T-cell (primary cell): Measurements from ENCODE around the gene ALX3. TPM values are rescaled to one million over a fixed set of nuclear protein-coding genes. Genes with fewer than 3 reads are reported as not detected.

Experiments
- ATAC-seq, 4 experiments: fragments of 200-7000 bp in 3 of 4; fragments of 150-1000 bp in 1 of 4; cut with Tn5 transposase; replicated peaks in 1 of 4; 1 replicate in 3 of 4; 2 replicates in 1 of 4; pipeline ENCODE4 v1.10.0; 2021; ENCODE audit warnings: moderate library complexity in 3 of 4, mild to moderate bottlenecking in 2 of 4, moderate number of reproducible peaks in 1 of 4
- CTCF ChIA-PET, 2 donors: fragments of 300-600 bp; sonication (Branson Sonifier 250); formaldehyde crosslinking; loops; one replicate each; lab custom pipeline; 2022; ENCODE audit warnings: antibody characterized with exemption in 2 of 2; lab: Charles Lee
- POLR2A ChIA-PET, 2 donors: fragments of 300-600 bp; sonication (Branson Sonifier 250); formaldehyde crosslinking; loops; one replicate each; lab custom pipeline; 2022; ENCODE audit warnings: antibody characterized with exemption in 2 of 2; lab: Charles Lee
- DNase-seq, 35 experiments: peaks; one replicate each; pipeline versions ENCODE4 v3.0.0 to v3.0.0-alpha.2; 2013 to 2023
- H3K27ac ChIP-seq: one replicate; pipeline ENCODE4 v1.5.1; 2013; ENCODE audit warnings: low read length
- H3K27me3 ChIP-seq, 2 experiments: replicated peaks in 1 of 2; 1 replicate in 1 of 2; 2 replicates in 1 of 2; pipeline versions ENCODE4 v1.6.1 to v1.7.0; 2013; ENCODE audit warnings: low read length in 1 of 2, mixed read lengths in 1 of 2; ENCODE audit not compliant: control insufficient read depth in 2 of 2, insufficient read depth in 2 of 2; ENCODE audit errors: extremely low read depth in 1 of 2
- H3K36me3 ChIP-seq, 2 donors: 1 replicate in 1 of 2; 2 replicates in 1 of 2; pipeline versions ENCODE4 v1.6.1 to v1.7.0; 2013; ENCODE audit warnings: low read length in 1 of 2; ENCODE audit not compliant: control insufficient read depth in 2 of 2, insufficient read depth in 1 of 2; ENCODE audit errors: extremely low read depth in 1 of 2
- H3K4me1 ChIP-seq, 2 experiments: 1 replicate in 1 of 2; 2 replicates in 1 of 2; pipeline versions ENCODE4 v1.6.1 to v1.7.0; 2013; ENCODE audit warnings: low read length in 2 of 2, mixed read lengths in 1 of 2; ENCODE audit not compliant: insufficient read depth in 2 of 2, control insufficient read depth in 1 of 2; ENCODE audit errors: extremely low read depth in 1 of 2
- H3K4me3 ChIP-seq, 2 donors: 1 replicate in 1 of 2; 2 replicates in 1 of 2; pipeline versions ENCODE4 v1.5.1 to v1.7.0; 2013; ENCODE audit warnings: mild to moderate bottlenecking in 2 of 2, low read length in 1 of 2, moderate library complexity in 1 of 2; ENCODE audit not compliant: control insufficient read depth in 1 of 2; ENCODE audit errors: extremely low read depth in 1 of 2
- H3K9me3 ChIP-seq: 2 replicates; pipeline ENCODE4 v1.7.0; 2013
- H3K27ac Mint-ChIP-seq, 2 donors: one replicate each; pipeline ENCODE4 v1.8.0; 2020 to 2021; ENCODE audit warnings: mild to moderate bottlenecking in 2 of 2, mixed read lengths in 2 of 2
- H3K27me3 Mint-ChIP-seq, 2 donors: one replicate each; pipeline ENCODE4 v1.8.0; 2021 to 2022; ENCODE audit warnings: mixed read lengths in 2 of 2
- H3K36me3 Mint-ChIP-seq: one replicate; pipeline ENCODE4 v1.8.0; 2021; ENCODE audit warnings: mixed read lengths
- H3K4me1 Mint-ChIP-seq, 3 donors: one replicate each; pipeline ENCODE4 v1.8.0; 2020 to 2022; ENCODE audit warnings: mixed read lengths in 3 of 3, mild to moderate bottlenecking in 1 of 3
- H3K4me3 Mint-ChIP-seq, 3 donors: one replicate each; pipeline ENCODE4 v1.8.0; 2020 to 2022; ENCODE audit warnings: mild to moderate bottlenecking in 3 of 3, mixed read lengths in 3 of 3, moderate library complexity in 3 of 3
- H3K9me3 Mint-ChIP-seq, 3 donors: one replicate each; pipeline ENCODE4 v1.8.0; 2020 to 2022; ENCODE audit warnings: mixed read lengths in 3 of 3
- WGBS: methylation state at CpG from one replicate; pipeline ENCODE4 v1.1.5; 2013; ENCODE audit warnings: missing lambda C conversion rate; ENCODE audit not compliant: insufficient coverage; 5-methylcytosine and 5-hydroxymethylcytosine counted together
- total RNA-seq, 35 experiments: library from RNA in 6 of 35; stranded (reverse) in 6 of 35; fragments of 120-200 nt in 1 of 35; gene quantifications; one replicate each; pipeline versions ENCODE4 v1.2.1 to v1.2.4 and lab custom pipeline; 2013 to 2026

ALX3 gene
- total RNA-seq, 5 donors from 2014 or later (not counting 1 experiment from before 2014, with no cell fraction given) = not detected

- Mint-ChIP-seq H3K9me3 (no peaks in the 10 kb centered on the region), H3K36me3 (no peaks in the 10 kb centered on the region), H3K4me3 (peak overlapping the region in 2 of 3 donors; percentile 10 to 37), H3K27me3 (peaks cover 71 to 73% of the 10 kb centered on the region in 2 donors), H3K4me1 (peaks cover 16% of the 10 kb centered on the region in 3 donors), H3K27ac (no peak overlapping the region)
- H3K36me3 ChIP-seq = no peaks in the 10 kb centered on the region
- ChIA-PET POLR2A (no interaction called here), CTCF (no interaction called here)
- ATAC-seq (no peak), DNase-seq (no peak)
- peaks cover 2 to 18% of the 10 kb centered on the region in 2 experiments for H3K4me1 ChIP-seq
- H3K27ac ChIP-seq = no peak overlapping the region
- 58% methylated on average over 2 of the region's 5 CpGs for WGBS
- H3K4me3 ChIP-seq = no peak overlapping the region
- peaks cover 18 to 75% of the 10 kb centered on the region in 2 experiments for H3K27me3 ChIP-seq
- no peaks in the 10 kb centered on the region for H3K9me3 ChIP-seq
These were observed 15.2 kb upstream of the ALX3 start for GRCh38 chr1:110085671-110086070.

- Mint-ChIP-seq H3K27ac (no peak overlapping the region), H3K36me3 (no peaks in the 10 kb centered on the region), H3K27me3 (peaks cover 76 to 77% of the 10 kb centered on the region in 2 donors), H3K4me1 (peaks cover 16% of the 10 kb centered on the region in 3 donors), H3K9me3 (no peaks in the 10 kb centered on the region), H3K4me3 (peak overlapping the region; percentile 78 to 89 (median 82))
- Histone ChIP-seq H3K4me3 (peak overlapping the region; percentile 52 to 74), H3K36me3 (no peaks in the 10 kb centered on the region), H3K27me3 (peaks cover 18 to 77% of the 10 kb centered on the region in 2 experiments), H3K4me1 (peaks cover 2 to 18% of the 10 kb centered on the region in 2 experiments), H3K9me3 (no peaks in the 10 kb centered on the region), H3K27ac (no peak overlapping the region)
- ATAC-seq = peak in 3 of 4 experiments; percentile 37 to 76 (median 60)
- POLR2A ChIA-PET = no interaction called here
- CTCF ChIA-PET = no interaction called here
- WGBS = under 1% methylated on average over 61 of the region's 72 CpGs
- peak in 4 of 35 experiments; percentile 13 to 48 (median 19) for DNase-seq
These were observed 14.0 kb upstream of the ALX3 start for GRCh38 chr1:110084227-110085078.

GRCh38 chr1:110083866-110084226, 13.4 kb upstream of the ALX3 start:
- Mint-ChIP-seq H3K36me3 (no peaks in the 10 kb centered on the region), H3K27ac (no peak overlapping the region), H3K9me3 (no peaks in the 10 kb centered on the region), H3K4me3 (peak overlapping the region; percentile 78 to 89 (median 82)), H3K4me1 (peaks cover 16% of the 10 kb centered on the region in 3 donors), H3K27me3 (peaks cover 75 to 78% of the 10 kb centered on the region in 2 donors)
- ChIA-PET CTCF (no interaction called here), POLR2A (no interaction called here)
- H3K4me3 ChIP-seq = peak overlapping the region; percentile 52 to 74
- no peak overlapping the region for H3K27ac ChIP-seq
- no peaks in the 10 kb centered on the region for H3K9me3 ChIP-seq
- DNase-seq (peak in 1 of 35 experiments; percentile 18), ATAC-seq (peak in 3 of 4 experiments; percentile 29 to 33 (median 32))
- WGBS = 3% methylated on average over 32 of the region's 37 CpGs
- no peaks in the 10 kb centered on the region for H3K36me3 ChIP-seq
- peaks cover 2 to 18% of the 10 kb centered on the region in 2 experiments for H3K4me1 ChIP-seq
- H3K27me3 ChIP-seq = peaks cover 18 to 73% of the 10 kb centered on the region in 2 experiments

GRCh38 chr1:110083061-110083865, 12.8 kb upstream of the ALX3 start:
- peaks cover 76 to 78% of the 10 kb centered on the region in 2 donors for H3K27me3 Mint-ChIP-seq
- Histone ChIP-seq H3K4me3 (peak overlapping the region; percentile 52 to 74), H3K4me1 (peaks cover 2 to 18% of the 10 kb centered on the region in 2 experiments), H3K9me3 (no peaks in the 10 kb centered on the region), H3K36me3 (no peaks in the 10 kb centered on the region), H3K27ac (no peak overlapping the region), H3K27me3 (peaks cover 18 to 72% of the 10 kb centered on the region in 2 experiments)
- peaks cover 16% of the 10 kb centered on the region in 3 donors for H3K4me1 Mint-ChIP-seq
- DNase-seq = peak in 1 of 35 experiments; percentile 18
- WGBS = 17% methylated on average over 5 of the region's 15 CpGs
- ATAC-seq = peak in 3 of 4 experiments; percentile 9 to 31 (median 29)
- H3K36me3 Mint-ChIP-seq = no peaks in the 10 kb centered on the region
- H3K9me3 Mint-ChIP-seq = no peaks in the 10 kb centered on the region
- CTCF ChIA-PET = interaction anchor here in 1 of 2 donors (2.2 kb wide), 1 partner anchor 12 kb away, joined by 4 read pairs; no protein-coding TSS in a partner anchor
- POLR2A ChIA-PET = no interaction called here
- H3K4me3 Mint-ChIP-seq = peak overlapping the region; percentile 78 to 89 (median 82)
- no peak overlapping the region for H3K27ac Mint-ChIP-seq

GRCh38 chr1:110082477-110082876, 12.0 kb upstream of the ALX3 start:
- no peak for DNase-seq
- no peak for ATAC-seq
- ChIA-PET CTCF (interaction anchor here (1.0 to 2.2 kb wide), 4 partner anchors 9 to 24 kb away, joined by 3 to 7 read pairs (median 4); no protein-coding TSS in a partner anchor), POLR2A (no interaction called here)
- H3K4me3 ChIP-seq = no peak overlapping the region
- Mint-ChIP-seq H3K9me3 (no peaks in the 10 kb centered on the region), H3K4me1 (peaks cover 14 to 16% (median 14%) of the 10 kb centered on the region in 3 donors), H3K36me3 (no peaks in the 10 kb centered on the region), H3K4me3 (peak overlapping the region in 2 of 3 donors; percentile 35 to 89), H3K27me3 (peaks cover 70 to 77% of the 10 kb centered on the region in 2 donors), H3K27ac (peak overlapping the region in 1 of 2 donors; percentile 15)
- no peak overlapping the region for H3K27ac ChIP-seq
- WGBS = 97% methylated on average over 3 of the region's 5 CpGs
- no peaks in the 10 kb centered on the region for H3K9me3 ChIP-seq
- peaks cover 2 to 18% of the 10 kb centered on the region in 2 experiments for H3K4me1 ChIP-seq
- no peaks in the 10 kb centered on the region for H3K36me3 ChIP-seq
- H3K27me3 ChIP-seq = peaks cover 18 to 71% of the 10 kb centered on the region in 2 experiments

- peaks cover 14 to 16% (median 14%) of the 10 kb centered on the region in 3 donors for H3K4me1 Mint-ChIP-seq
- H3K27me3 Mint-ChIP-seq = peaks cover 67 to 73% of the 10 kb centered on the region in 2 donors
- no peak overlapping the region for H3K4me3 ChIP-seq
- no peaks in the 10 kb centered on the region for H3K9me3 ChIP-seq
- no peak overlapping the region for H3K27ac ChIP-seq
- no peaks in the 10 kb centered on the region for H3K36me3 ChIP-seq
- DNase-seq = no peak
- H3K4me1 ChIP-seq = peaks cover 2 to 18% of the 10 kb centered on the region in 2 experiments
- WGBS = 90% methylated on average over 2 of the region's 5 CpGs
- peaks cover 12 to 75% of the 10 kb centered on the region in 2 experiments for H3K27me3 ChIP-seq
- no peak overlapping the region for H3K27ac Mint-ChIP-seq
- H3K9me3 Mint-ChIP-seq = no peaks in the 10 kb centered on the region
- CTCF ChIA-PET = interaction anchor here (0.6 to 2.2 kb wide), 4 partner anchors 10 to 671 kb away, joined by 3 to 8 read pairs (median 5); no protein-coding TSS in a partner anchor
- H3K4me3 Mint-ChIP-seq = no peak overlapping the region
- POLR2A ChIA-PET = no interaction called here
- no peaks in the 10 kb centered on the region for H3K36me3 Mint-ChIP-seq
- ATAC-seq = no peak
These were observed 10.6 kb upstream of the ALX3 start for GRCh38 chr1:110081061-110081460.
